CD4-positive, alpha-beta T cell treated with Interleukin-4 for 4 hours (primary cell): ENCODE data around the gene SORCS2.
A peak's percentile ranks its signal among the peaks of the same experiment; 100 is the strongest.

Experiments
- DNase-seq: peaks from one replicate; pipeline ENCODE4 v3.0.0-alpha.2; 2020

Gene SORCS2

GRCh38 chr4:7522452-7523220 lies 330.3 kb downstream of the SORCS2 start:
- DNase-seq = no peak

DNA sequence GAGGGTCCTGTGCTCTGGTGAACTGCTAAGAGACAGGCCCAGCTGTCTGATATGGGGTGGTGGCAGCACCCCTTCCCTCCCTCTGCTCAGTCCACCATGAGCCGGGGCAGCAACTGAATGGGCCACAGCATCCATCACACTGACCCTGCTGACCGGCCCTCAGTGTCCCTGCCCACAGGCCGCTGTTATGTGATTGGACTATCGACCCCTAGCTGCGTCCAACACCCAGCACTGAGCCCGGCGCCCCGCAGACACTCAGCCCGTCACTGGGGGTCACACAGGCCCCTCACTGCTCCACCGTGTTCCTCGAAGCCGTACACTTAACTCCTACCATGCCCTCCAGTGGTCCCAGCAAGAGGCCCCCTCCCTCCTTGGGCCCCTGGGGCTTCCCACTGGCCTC lies 331.2 kb downstream of the SORCS2 start:
- no peak for DNase-seq

DNA sequence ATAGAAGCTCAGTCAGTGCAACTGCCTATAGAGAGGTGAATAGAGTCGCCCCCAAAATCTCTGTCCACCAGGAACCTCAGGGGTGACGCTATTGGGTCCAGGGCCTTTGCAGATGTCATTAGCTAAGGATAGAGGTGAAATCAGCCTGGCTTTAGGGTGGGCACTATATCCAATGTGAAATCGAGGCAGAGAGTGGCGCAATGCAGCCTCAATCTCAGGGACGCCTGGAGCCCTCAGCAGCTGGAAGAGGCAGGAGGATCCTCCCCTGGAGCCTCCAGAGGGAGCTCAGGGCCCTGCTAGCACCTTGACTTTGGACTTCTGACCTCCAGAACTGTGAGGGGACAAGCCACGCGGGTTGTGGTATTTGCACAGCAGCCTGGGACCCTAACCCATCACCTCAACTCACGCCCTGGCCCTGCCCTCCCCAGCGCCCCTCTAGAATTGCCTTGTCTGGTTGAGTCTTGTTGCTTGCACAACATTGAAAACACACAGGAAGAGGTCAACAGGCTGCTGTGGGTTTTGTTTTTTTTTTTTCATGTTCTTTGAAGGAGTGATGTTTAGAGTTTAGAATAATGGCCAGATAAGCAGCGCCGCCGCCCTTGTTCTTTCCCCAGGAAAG lies 331.8 kb downstream of the SORCS2 start:
- DNase-seq = no peak

DNA sequence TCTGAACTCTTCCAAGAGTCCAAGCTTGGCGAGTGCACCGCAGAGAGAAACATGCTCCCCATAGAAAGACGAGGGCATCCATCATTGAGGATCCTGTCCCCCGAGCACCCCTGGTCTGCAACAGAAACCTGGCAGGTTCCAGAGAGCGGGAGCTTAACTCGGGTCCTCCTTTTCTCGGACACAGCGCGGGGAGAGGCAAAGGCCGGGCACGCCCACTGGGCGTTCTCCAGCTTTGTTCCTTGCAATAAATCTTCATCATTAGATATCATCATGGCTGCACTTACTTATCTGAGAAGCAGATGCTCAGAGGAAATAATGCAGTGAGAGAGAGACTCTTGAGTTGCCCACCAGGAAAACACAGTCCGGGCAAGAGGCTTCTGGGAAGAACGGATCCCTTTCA lies 332.5 kb downstream of the SORCS2 start:
- DNase-seq = no peak

DNA sequence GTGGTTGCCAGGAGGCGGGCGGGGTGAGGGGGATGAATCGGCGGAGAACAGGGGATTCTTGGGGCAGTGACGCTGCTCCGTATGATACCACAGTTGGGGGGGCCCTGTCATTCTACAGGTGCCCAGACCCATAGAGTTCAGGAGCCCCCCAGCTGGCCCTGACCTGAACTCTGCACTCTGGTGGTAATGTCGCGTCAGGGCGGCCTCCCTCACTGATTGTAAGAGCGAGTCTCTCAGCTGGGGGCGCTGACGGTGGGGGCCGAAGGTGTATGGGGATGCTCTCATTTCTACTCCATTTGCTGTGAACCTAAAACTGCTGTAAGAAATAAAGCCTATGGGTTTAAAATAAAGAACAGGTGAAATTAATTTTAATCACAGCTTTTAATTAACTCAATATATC lies 334.2 kb downstream of the SORCS2 start:
- no peak for DNase-seq

DNA sequence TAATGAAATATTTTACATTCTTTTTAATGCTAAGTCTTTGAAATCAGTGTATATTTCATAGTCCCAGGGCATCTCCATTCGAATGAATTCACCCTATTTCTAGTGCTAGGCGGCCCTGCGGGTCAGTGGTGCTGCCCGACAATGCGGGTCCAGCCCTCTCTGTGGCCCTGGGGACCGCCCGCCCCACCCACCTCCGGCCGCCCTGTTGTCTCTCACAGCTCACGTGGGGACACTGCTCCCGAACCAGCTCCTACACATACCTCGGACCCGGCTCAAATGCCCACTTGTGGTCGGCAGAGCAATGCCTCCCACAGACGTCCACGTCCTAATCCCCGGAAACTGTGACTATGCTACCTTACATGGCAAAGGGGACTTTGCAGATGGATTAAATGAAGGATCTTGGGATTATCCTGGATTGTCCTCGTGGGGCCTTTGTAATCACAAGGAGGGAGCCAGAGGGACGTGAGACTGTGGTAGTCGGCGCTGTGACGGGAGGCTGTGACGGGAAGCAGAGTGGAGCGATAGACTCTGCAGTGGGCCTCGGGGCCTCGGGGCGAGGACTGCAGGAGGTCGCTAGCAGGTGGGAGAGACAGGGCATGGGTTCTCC lies 334.7 kb downstream of the SORCS2 start:
- no peak for DNase-seq

GRCh38 chr4:7529368-7530080 lies 337.2 kb downstream of the SORCS2 start:
- DNase-seq = no peak

GRCh38 chr4:7530082-7530481 lies 337.7 kb downstream of the SORCS2 start:
- DNase-seq = no peak

DNA sequence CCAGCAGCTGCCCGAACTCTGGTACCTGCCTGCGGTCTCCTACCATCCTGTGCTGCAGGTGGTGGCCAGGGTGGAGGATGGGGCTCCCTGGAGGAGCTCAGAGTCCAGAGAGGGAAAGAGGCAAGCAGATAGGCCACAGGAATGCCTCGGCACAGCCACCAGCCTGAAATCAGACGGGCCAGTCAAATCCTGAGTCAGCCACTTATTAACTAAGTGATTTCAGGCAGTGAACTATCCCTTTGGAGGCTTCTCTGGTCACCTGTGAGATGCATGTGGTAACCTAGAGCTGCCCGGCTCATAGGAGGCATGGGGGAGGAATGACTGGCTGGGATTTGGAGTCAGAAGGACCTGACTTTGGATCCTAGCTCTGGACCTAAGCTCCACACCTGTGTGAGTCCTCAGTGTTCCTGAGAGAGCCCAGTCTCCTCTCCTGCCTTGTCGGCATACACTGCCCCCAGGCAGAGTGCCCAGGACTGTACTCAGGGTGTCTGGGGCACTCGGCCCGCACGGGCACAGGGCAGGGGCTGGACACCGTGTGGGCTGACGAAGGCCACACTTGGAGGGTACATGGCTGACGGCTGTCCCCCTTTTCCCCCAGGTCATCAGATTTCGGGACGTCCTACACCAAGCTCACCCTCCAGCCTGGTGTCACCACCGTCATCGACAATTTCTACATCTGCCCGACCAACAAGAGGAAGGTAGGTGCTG lies 338.7 kb downstream of the SORCS2 start:
- DNase-seq = no peak

GRCh38 chr4:7531640-7531994 lies 339.3 kb downstream of the SORCS2 start:
- DNase-seq = no peak

DNA sequence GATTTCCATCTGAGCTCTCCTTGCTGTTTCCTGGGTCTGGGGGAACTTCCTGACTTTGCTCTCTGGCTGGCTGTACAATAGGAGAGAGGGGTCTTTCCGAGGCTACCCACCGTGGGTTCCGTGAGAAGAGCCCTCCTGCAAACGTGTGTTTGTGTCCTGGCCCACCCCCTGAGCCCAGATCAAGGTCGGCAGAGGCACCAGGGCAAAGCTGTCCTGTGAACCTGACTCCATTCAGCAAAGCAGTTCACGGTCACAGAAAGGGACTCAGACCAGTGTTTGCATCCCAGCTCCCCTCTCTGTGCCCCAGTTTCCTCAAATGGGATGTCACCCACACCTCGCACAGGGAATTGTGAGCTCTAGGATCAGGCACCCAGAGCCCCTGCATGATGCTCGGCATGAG lies 339.7 kb downstream of the SORCS2 start:
- DNase-seq = no peak

DNA sequence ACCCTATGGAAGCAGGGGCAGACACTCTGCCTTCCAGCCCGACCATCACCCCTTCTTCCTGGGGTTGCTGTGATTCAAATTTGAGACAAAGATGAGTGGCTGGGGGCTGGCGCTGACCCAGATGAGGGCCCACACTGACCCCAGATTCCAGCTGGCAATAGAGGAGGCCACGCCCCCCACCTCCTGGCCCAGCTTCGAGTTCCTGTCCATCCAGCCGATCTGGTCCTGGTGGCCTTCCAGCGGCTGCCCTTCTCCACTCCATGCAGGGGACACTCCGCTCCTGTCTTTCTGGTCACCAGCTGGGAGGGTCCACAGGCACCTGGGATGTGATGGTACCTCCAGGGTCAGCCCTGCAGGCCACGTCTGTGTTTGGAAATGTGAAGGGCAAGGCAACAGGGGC lies 340.9 kb downstream of the SORCS2 start:
- DNase-seq = no peak

GRCh38 chr4:7535094-7535493 lies 342.8 kb downstream of the SORCS2 start:
- no peak for DNase-seq

DNA sequence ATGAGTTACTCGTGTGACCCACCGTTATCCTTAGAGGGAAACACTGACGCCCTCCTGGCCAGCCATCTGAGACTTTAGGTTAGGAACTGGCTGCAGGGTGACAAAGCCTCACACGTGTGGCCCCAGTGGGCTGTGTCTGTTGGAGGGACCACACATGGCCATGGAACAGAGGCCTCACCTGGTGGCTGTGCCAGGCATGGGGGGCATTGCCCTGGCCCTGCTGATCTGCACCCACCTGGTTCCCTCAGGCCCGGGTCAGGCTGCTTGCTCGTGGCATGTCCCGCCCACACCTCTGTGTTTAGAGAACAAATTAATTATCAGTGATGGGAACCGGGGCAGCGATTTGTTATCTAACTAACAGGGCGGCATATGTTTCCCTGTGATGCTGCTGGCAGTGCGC lies 343.3 kb downstream of the SORCS2 start:
- DNase-seq = no peak

GRCh38 chr4:7536876-7537275 lies 344.5 kb downstream of the SORCS2 start:
- no peak for DNase-seq

- no peak for DNase-seq
Measured at GRCh38 chr4:7537853-7538400, 345.6 kb downstream of the SORCS2 start.

DNA sequence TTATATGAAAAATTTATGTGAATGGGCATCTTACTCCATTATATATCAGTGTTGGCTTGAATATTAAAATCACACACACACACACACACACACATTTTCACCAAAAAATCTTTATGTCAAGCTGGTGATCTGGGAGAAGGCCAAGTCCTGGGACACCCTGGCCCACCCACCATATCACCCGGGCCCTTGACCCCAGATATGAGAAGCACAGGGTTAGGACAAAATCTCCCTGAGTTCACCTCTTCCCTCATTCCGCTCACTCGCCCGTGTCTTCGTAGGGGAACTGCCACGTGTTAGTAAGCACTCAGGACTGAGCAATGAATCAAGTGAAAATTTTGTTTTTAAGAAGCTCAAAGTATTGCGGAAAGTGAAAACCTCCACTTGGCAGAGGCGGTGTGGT lies 346.2 kb downstream of the SORCS2 start:
- no peak for DNase-seq

- DNase-seq = no peak
Measured at GRCh38 chr4:7539186-7539585, 346.8 kb downstream of the SORCS2 start.

DNA sequence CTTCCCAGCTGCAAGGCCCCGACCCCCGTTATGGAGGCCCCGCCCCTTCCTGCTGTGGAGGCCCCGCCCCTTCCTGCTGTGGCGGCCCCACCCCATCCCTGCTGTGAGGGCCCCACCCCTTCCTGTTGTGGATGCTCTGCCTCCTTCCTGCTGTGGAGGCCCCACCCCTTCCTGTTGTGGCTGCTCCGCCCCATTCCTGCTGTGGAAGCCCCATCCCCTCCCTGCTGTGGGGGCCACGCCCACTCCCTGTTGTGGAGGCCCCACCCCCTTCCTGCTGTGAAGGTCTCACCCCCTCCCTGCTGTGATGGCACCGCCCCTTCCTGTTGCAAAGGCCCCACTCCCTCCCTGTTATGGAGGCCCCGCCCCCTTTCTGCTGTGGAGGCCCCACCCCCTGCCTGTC lies 347.3 kb downstream of the SORCS2 start:
- peak; percentile 29 for DNase-seq

GRCh38 chr4:7540206-7540605 lies 347.9 kb downstream of the SORCS2 start:
- DNase-seq = no peak

- no peak for DNase-seq
Measured at GRCh38 chr4:7540654-7541413, 348.5 kb downstream of the SORCS2 start.

DNA sequence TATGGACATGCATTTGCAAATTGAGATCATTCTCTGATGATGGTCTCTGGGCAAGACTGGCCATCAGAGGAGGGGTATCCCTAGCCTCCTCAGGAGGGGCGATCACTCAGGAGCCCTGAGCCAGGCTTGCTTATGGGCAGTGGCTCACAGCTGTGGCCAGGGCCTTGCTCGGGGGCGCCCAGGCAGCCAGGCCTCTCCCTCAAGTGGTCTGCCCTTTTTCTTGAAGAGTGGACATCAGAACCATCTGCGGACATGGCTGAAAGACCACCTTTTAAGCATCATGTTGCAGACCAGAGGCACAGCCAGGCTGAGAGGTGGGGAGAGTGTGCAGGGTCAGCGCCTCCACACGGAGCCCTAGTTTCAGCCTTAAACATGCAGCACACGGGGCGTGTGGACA lies 349.1 kb downstream of the SORCS2 start:
- no peak for DNase-seq
